K562 (cell line): Measurements from ENCODE around the gene AGAP3. TPM values are rescaled to one million over a fixed set of nuclear protein-coding genes. Genes with fewer than 3 reads are reported as not detected.

ENCODE experiments used
- ARID3B ChIP-seq: fragments of 250-450 bp; sonication (Bioruptor Pico); IDR thresholded peaks from 2 replicates; pipeline ENCODE4 v1.4.0; 2020; ENCODE audit warnings: borderline replicate concordance
- DDX20 ChIP-seq: fragments of 450-650 bp; IDR thresholded peaks from 2 replicates; pipeline ENCODE4 v1.6.1; 2016; ENCODE audit warnings: missing genetic modification characterization, low read depth, mild to moderate bottlenecking, missing compliant biosample characterization, moderate library complexity
- E2F6 ChIP-seq, 2 experiments: IDR thresholded peaks; 2 replicates each; pipeline ENCODE4 v1.6.1; 2011; ENCODE audit warnings: borderline replicate concordance in 1 of 2, control low read depth in 1 of 2, low read depth in 1 of 2, low read length in 1 of 2, mild to moderate bottlenecking in 1 of 2, mixed read lengths in 1 of 2, moderate library complexity in 1 of 2; ENCODE audit not compliant: insufficient read depth in 1 of 2, insufficient read length in 1 of 2, poor library complexity in 1 of 2, severe bottlenecking in 1 of 2; ENCODE audit errors: extremely low read depth in 1 of 2
- ESRRB ChIP-seq: fragments of 250-450 bp; sonication (Bioruptor Pico); IDR thresholded peaks from 2 replicates; pipeline ENCODE4 v1.5.0; 2020; ENCODE audit warnings: mild to moderate bottlenecking, moderate library complexity, borderline replicate concordance
- FOXA3 ChIP-seq, 2 experiments: fragments of 450-650 bp in 1 of 2; sonication (generic) in 1 of 2; formaldehyde crosslinking; IDR thresholded peaks in 1 of 2; conservative IDR thresholded peaks in 1 of 2; 2 replicates each; pipeline versions ENCODE4 v1.4.0 to v1.8.0; 2020 to 2022; ENCODE audit warnings: mild to moderate bottlenecking in 2 of 2, missing genetic modification reagents in 1 of 2
- GATAD2A ChIP-seq: fragments of 450-650 bp; IDR thresholded peaks from 2 replicates; pipeline ENCODE4 v1.6.1; 2017
- HES1 ChIP-seq: fragments of 450-650 bp; IDR thresholded peaks from 2 replicates; pipeline ENCODE4 v1.6.1; 2016; ENCODE audit warnings: low read depth, mild to moderate bottlenecking, moderate library complexity
- HMG20A ChIP-seq: fragments of 450-650 bp; formaldehyde crosslinking; conservative IDR thresholded peaks from 2 replicates; pipeline ENCODE4 v1.4.0; 2020; ENCODE audit warnings: mild to moderate bottlenecking, mixed read lengths
- IRF1 ChIP-seq: sonication (generic); formaldehyde crosslinking; IDR thresholded peaks from 2 replicates; pipeline ENCODE4 v1.8.0; 2022; ENCODE audit warnings: missing genetic modification reagents, mild to moderate bottlenecking, borderline replicate concordance
- MBD2 ChIP-seq: sonication (generic); IDR thresholded peaks from 2 replicates; pipeline ENCODE4 v1.6.1; 2016; ENCODE audit warnings: low read depth, borderline replicate concordance
- MTA3 ChIP-seq: fragments of 450-650 bp; formaldehyde crosslinking; IDR thresholded peaks from 2 replicates; pipeline ENCODE4 v1.6.1; 2017; ENCODE audit warnings: mild to moderate bottlenecking, borderline replicate concordance
- NFE2 ChIP-seq: IDR thresholded peaks from 2 replicates; pipeline ENCODE4 v1.6.1; 2014; ENCODE audit warnings: antibody characterized with exemption, low read depth
- POLR2B ChIP-seq: fragments of 450-650 bp; IDR thresholded peaks from 2 replicates; pipeline ENCODE4 v1.6.1; 2018; ENCODE audit warnings: low read depth; ENCODE audit not compliant: partially characterized antibody
- SAP30 ChIP-seq: fragments of 200-600 bp; sonication (generic); IDR thresholded peaks from 2 replicates; pipeline ENCODE4 v1.6.1; 2012; ENCODE audit warnings: borderline replicate concordance, low read depth, mild to moderate bottlenecking, moderate library complexity, low read length, control low read depth, inconsistent platforms; ENCODE audit not compliant: insufficient read depth, poor library complexity, severe bottlenecking
- SIN3A ChIP-seq, 2 experiments: fragments of 150-350 bp in 1 of 2; IDR thresholded peaks; 2 replicates each; pipeline ENCODE4 v1.6.1; 2011 to 2016; ENCODE audit warnings: borderline replicate concordance in 2 of 2, low read depth in 2 of 2, low read length in 2 of 2, mild to moderate bottlenecking in 2 of 2, moderate library complexity in 2 of 2; ENCODE audit not compliant: control insufficient read depth in 1 of 2
- SMAD4 ChIP-seq: fragments of 250-450 bp; sonication (Bioruptor Pico); conservative IDR thresholded peaks from 2 replicates; pipeline ENCODE4 v1.8.0; 2021; ENCODE audit warnings: inconsistent platforms, mild to moderate bottlenecking, moderate library complexity
- TBL1XR1 ChIP-seq, 2 experiments: IDR thresholded peaks; 2 replicates each; pipeline ENCODE4 v1.6.1; 2012; ENCODE audit warnings: improper control_type of control experiment in 2 of 2, low read length in 2 of 2, mild to moderate bottlenecking in 1 of 2
- TCFL5 ChIP-seq: fragments of 250-450 bp; sonication (Bioruptor Pico); conservative IDR thresholded peaks from 2 replicates; pipeline ENCODE4 v1.6.1; 2021; ENCODE audit warnings: mild to moderate bottlenecking, moderate library complexity, matching md5 sums
- TEAD2 ChIP-seq: fragments of 450-650 bp; IDR thresholded peaks from 2 replicates; pipeline ENCODE4 v1.6.1; 2016; ENCODE audit warnings: missing genetic modification characterization, control low read depth, missing compliant biosample characterization
- TFAM ChIP-seq: fragments of 250-450 bp; sonication (Bioruptor Pico); conservative IDR thresholded peaks from 2 replicates; pipeline ENCODE4 v1.5.0; 2021; ENCODE audit warnings: mild to moderate bottlenecking, moderate library complexity
- ZKSCAN8 ChIP-seq: fragments of 200-800 bp; sonication (Bioruptor generic); IDR thresholded peaks from 2 replicates; pipeline ENCODE4 v1.6.1; 2016; ENCODE audit warnings: missing genetic modification characterization, missing compliant biosample characterization
- ZNF133 ChIP-seq: fragments of 250-450 bp; sonication (Bioruptor Pico); IDR thresholded peaks from 2 replicates; pipeline ENCODE4 v1.4.0; 2020; ENCODE audit warnings: mild to moderate bottlenecking
- ZNF695 ChIP-seq: fragments of 450-650 bp; formaldehyde crosslinking; IDR thresholded peaks from 2 replicates; pipeline ENCODE4 v1.4.0; 2020; ENCODE audit warnings: mild to moderate bottlenecking, moderate library complexity
- polyA plus RNA-seq, 8 experiments: library from polyadenylated mRNA; depleted of rRNA in 4 of 8; stranded (reverse) in 5 of 8; unstranded in 3 of 8; fragments of >200 nt; fragmentation: Nextera tagmentation in 2 of 8; fragmentation: Illumina TruSeq in 1 of 8; extraction: Ambion mirVana in 2 of 8; extraction: Trizol in 1 of 8; gene quantifications; 2 replicates each; pipeline versions ENCODE4 v1.2.1 to v1.2.3, GENCODE V29; 2011 to 2014; ENCODE audit warnings: inconsistent platforms in 1 of 8, missing spikeins in 1 of 8
- total RNA-seq, 7 experiments: library from RNA; depleted of rRNA in 6 of 7; stranded (reverse); fragments of >200 nt in 6 of 7; fragmentation: Illumina TruSeq in 2 of 7; extraction: Trizol in 2 of 7; gene quantifications; 2 replicates each; pipeline versions ENCODE4 v1.2.1 to v1.2.3, GENCODE V29; 2011 to 2021; ENCODE audit warnings: low replicate concordance in 1 of 7

Gene AGAP3
- total and polyA plus RNA-seq, 9 of the 15 experiments (the other 6 are each of a cell fraction or from before 2014, with no cell fraction given) = 3.4 to 208 (median 62.2) TPM

DNA sequence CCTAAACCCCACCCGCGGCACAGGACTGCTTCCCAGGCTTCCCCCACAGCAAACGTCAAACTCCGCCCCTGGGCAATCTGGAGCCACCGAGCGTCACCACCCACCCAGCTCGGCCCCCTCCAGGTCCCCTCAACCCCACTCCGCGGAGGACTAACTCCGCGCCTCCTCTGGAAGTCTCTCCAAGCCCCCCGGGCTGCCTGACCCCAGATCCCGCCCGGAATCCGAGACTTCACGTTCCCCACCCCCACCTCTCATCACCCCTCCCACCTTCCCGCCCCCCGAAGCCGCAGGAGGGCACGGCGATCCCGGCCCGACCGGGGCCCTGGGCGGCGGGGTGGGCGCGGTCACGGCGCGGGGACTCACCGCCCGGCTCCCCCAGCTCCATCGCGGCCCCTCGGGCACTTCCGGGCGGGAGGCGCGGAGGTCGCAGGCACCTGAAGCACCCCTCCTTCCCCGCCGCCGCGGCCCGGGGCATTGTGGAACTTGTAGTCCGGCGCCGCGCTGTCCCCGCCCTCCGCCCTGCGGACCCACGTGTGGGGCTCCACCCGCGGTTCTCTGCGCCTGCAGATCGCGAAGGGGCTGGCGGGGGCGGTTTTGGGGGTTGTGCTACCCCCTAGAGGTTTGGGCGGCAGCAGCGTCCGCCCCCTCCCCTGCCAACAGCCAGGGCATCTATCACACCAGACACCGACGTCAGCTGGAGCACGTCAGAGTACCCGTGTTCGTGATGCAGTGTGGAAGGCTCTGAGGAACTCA lies 3.0 kb upstream of the AGAP3 start, which contains the start of gene TMUB1 (continued):
- TF ChIP-seq E2F6 (IDR thresholded peaks at IDR 0.05; ENCODE audit: borderline replicate concordance in 1 of 2, extremely low read depth in 1 of 2, insufficient read depth in 1 of 2, insufficient read length in 1 of 2, low read depth in 1 of 2, low read length in 1 of 2, poor library complexity in 1 of 2, severe bottlenecking in 1 of 2) (peak; percentile 60 to 79), POLR2B (no peak), IRF1 (CRISPR knock-in tag) (no peak), ZKSCAN8 (CRISPR knock-in tag) (no peak), GATAD2A (no peak), SAP30 (peak; percentile 86), ARID3B (CRISPR knock-in tag) (no peak), MTA3 (peak; percentile 85; the same call in 1 of the 2 replicates), HES1 (no peak), ZNF133 (no peak), TEAD2 (no peak), MBD2 (peak; percentile 26; the same call in 1 of the 2 replicates), ZNF695 (no peak), NFE2 (no peak), TFAM (no peak), TBL1XR1 (IDR thresholded peaks at IDR 0.05; ENCODE audit: low read length in 2 of 2) (no peak), ESRRB (CRISPR knock-in tag) (no peak), SMAD4 (CRISPR knock-in tag) (peak; percentile 34; the same call in 1 of the 2 replicates), HMG20A (CRISPR knock-in tag) (no peak), FOXA3 (CRISPR knock-in tag; conservative IDR thresholded peaks at IDR 0.05 in 1 of 2, IDR thresholded peaks at IDR 0.05 in 1 of 2) (no peak; a peak in 1 of 4 replicates), DDX20 (tag) (no peak), TCFL5 (CRISPR knock-in tag) (no peak), SIN3A (IDR thresholded peaks at IDR 0.05; ENCODE audit: borderline replicate concordance in 2 of 2, control insufficient read depth in 1 of 2, low read depth in 2 of 2, low read length in 2 of 2) (peak; percentile 78 to 86; a peak in 2 of 4 replicates)
